Thoracic aorta (tissue), 2 donors: ENCODE measurements around the gene TSPAN31. TPM values are rescaled to one million over a fixed set of nuclear protein-coding genes. Genes with fewer than 3 reads are reported as not detected.

Experiments used
- ATAC-seq: fragments of 150-250 bp; one replicate; pipeline ENCODE4 v1.8.0; 2017; ENCODE audit warnings: low read depth; ENCODE audit not compliant: insufficient number of reproducible peaks, low FRiP score
- DNase-seq: peaks from one replicate; pipeline ENCODE4 v3.0.0-alpha.2; 2020; ENCODE audit warnings: low spot score
- H3K27ac ChIP-seq, 2 donors: fragments of 200-600 bp; sonication (generic); 1 replicate in 1 of 2; 2 replicates in 1 of 2; pipeline ENCODE4 v1.5.1; 2016; ENCODE audit warnings: mild to moderate bottlenecking in 2 of 2, moderate library complexity in 2 of 2
- H3K27me3 ChIP-seq: fragments of 200-600 bp; sonication (generic); replicated peaks from 2 replicates; pipeline ENCODE4 v1.6.0; 2016; ENCODE audit warnings: mild to moderate bottlenecking; ENCODE audit not compliant: insufficient read depth
- H3K36me3 ChIP-seq: fragments of 200-600 bp; sonication (generic); one replicate; pipeline ENCODE4 v1.5.1; 2016
- H3K4me1 ChIP-seq, 2 donors: fragments of 200-600 bp; sonication (generic); 1 replicate in 1 of 2; 2 replicates in 1 of 2; pipeline versions ENCODE4 v1.5.1 to v1.6.0; 2016; ENCODE audit warnings: low read depth in 2 of 2, mild to moderate bottlenecking in 1 of 2; ENCODE audit not compliant: control insufficient read depth in 1 of 2
- H3K4me3 ChIP-seq: fragments of 200-600 bp; sonication (generic); 2 replicates; pipeline ENCODE4 v1.5.1; 2016; ENCODE audit warnings: mild to moderate bottlenecking
- H3K9me3 ChIP-seq: fragments of 200-600 bp; sonication (generic); 2 replicates; pipeline ENCODE4 v1.5.1; 2016
- total RNA-seq, 2 donors: library from RNA; depleted of rRNA; stranded (reverse); fragments of >200 nt; gene quantifications; one replicate each; pipeline versions ENCODE4 v1.1.0 to v1.2.3, GENCODE V29; 2016
- TF ChIP-seq, protein P1 (sequence below): fragments of 200-600 bp; sonication (generic); IDR thresholded peaks from one replicate; pipeline ENCODE4 v1.5.1; 2019; ENCODE audit warnings: antibody characterized with exemption

The TSPAN31 gene
- total RNA-seq, 2 donors from 2014 or later = 58.8 to 115 TPM

DNA sequence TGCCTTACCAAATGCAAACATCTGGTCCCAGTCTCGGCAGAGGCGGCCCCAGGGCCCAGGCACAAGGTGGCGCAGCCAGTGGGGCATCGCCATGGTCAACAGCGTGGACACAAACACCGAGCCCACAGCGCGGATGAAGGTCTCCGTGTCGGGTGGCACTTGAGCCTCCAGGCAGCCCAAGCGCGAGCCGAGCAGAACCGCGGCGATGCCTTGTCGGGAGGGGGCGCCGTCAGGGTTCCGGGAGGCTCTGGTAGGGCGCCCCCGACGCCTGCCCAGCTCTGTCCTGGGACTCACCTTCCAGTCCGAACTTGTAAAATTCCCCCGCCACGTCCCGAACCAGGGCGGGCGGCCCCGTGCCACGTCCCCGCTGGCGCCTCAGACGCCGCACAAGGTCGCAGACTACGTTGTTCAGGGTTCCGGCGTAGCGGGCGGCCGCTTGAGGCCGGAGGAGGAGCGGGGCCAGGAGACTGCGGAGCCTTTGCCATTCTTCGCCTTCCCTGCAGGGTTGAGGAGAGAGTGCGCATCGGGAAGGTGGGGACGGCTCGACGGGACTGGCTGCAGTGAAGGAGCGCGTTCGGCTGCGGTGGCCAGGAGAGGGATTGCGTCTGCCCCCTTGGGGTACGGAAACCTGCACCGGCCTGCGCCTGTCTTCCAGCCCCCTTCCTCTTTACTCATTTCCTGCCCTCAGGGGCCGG lies 20.3 kb downstream of the TSPAN31 start:
- Histone ChIP-seq H3K9me3 (no peaks in the 10 kb centered on the region), H3K4me3 (peak overlapping the region; percentile 68), H3K27ac (no peak overlapping the region), H3K27me3 (no peaks in the 10 kb centered on the region), H3K4me1 (peaks cover 15 to 30% of the 10 kb centered on the region in 2 donors), H3K36me3 (no peaks in the 10 kb centered on the region)
- DNase-seq (no peak), ATAC-seq (no peak)
- TF ChIP-seq, protein P1, sequence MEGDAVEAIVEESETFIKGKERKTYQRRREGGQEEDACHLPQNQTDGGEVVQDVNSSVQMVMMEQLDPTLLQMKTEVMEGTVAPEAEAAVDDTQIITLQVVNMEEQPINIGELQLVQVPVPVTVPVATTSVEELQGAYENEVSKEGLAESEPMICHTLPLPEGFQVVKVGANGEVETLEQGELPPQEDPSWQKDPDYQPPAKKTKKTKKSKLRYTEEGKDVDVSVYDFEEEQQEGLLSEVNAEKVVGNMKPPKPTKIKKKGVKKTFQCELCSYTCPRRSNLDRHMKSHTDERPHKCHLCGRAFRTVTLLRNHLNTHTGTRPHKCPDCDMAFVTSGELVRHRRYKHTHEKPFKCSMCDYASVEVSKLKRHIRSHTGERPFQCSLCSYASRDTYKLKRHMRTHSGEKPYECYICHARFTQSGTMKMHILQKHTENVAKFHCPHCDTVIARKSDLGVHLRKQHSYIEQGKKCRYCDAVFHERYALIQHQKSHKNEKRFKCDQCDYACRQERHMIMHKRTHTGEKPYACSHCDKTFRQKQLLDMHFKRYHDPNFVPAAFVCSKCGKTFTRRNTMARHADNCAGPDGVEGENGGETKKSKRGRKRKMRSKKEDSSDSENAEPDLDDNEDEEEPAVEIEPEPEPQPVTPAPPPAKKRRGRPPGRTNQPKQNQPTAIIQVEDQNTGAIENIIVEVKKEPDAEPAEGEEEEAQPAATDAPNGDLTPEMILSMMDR = peak; percentile 22

DNA sequence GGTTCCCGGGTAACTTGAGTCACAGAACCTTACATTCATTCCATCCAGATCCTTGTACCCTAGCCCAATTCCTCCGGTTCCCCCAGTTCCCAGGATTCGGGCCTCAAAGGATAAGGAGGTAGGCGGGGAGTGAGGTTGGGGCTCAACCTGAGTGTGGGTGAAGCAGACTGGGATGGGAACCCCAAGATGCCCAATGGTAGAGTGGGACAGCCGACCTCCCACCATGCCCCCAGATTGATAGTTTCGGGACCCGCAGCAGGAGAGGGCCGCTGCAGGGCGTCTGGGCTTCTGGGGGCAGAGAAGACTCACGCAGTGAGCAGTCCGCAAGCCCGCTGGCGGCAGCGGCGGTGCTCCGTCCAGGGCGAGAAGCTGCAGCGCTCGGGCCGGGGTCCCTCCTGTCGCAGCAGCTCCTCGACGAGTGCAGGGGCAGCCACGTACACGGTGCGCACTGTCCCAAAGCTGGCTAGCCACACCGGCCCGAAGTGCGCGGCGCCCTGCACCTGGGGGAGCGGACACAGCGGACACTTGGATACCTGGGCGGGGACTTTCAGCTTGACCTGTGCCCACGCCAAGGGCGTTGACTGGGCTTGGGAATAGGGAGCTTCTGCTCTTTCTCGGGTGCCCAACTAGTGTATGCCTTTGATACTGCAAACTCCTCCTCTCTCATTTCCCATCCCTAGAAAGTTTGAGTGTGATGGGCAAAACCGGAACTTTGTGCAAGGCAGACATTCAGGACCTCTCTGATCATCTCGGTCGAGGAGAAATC lies 21.0 kb downstream of the TSPAN31 start:
- DNase-seq (no peak), ATAC-seq (no peak)
- peak overlapping the region; percentile 68 for H3K4me3 ChIP-seq
- H3K27ac ChIP-seq = no peak overlapping the region
- no peaks in the 10 kb centered on the region for H3K9me3 ChIP-seq
- H3K4me1 ChIP-seq = peaks cover 15 to 32% of the 10 kb centered on the region in 2 donors
- H3K27me3 ChIP-seq = no peaks in the 10 kb centered on the region
- TF ChIP-seq, protein P1 = no peak
- no peaks in the 10 kb centered on the region for H3K36me3 ChIP-seq

DNA sequence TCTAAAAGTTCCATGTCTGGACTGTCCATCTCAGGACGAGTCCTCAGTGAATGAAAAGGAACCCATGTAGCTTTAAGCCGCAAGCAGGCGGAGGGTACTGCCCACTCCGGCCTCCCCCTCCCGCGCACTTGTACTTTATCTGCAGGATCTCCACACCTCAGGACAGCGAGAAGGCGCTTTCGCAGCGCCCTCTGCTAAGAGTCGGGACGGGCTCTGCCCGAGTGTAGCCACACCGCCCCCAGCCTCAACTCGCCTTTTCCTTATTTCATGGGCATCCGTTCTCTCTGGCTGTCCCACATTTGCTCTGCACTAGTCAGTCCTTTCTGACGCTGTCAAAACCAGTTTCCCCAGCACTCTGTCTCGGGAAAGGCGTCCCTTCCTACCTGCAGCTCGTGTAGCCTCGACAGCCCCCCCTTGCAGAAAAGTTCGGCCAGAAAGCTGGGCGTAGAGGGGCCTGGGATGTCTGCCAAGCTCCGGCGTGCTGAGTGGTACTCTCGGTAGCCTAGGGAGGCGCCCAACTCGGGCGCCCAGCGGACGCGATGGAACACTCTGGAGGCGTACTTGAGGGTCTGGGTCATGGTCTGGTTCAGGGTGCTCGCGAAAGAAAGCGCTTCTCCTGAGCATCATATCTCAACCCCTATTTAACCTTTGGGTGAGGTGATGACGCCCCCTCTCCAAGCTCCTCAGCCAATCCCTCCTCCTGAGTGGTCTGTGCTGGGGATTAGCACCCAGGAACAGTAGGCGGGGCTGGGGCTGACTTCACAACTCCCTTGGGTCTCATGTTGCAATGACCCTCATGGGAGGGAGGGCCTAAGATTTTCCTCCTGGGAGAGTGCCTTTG lies 21.8 kb downstream of the TSPAN31 start, which contains the start of gene CYP27B1:
Gene CYP27B1, minus strand, starts transcription at position 615 of the 841 bp plus-strand sequence. Its CDS starts 37 bp downstream, at position 578.
- DNase-seq (no peak), ATAC-seq (no peak)
- Histone ChIP-seq H3K36me3 (no peaks in the 10 kb centered on the region), H3K27ac (no peak within 1 kb of the TSS), H3K27me3 (no peaks in the 10 kb centered on the region), H3K4me3 (peak within 1 kb of the TSS; percentile 68), H3K4me1 (peaks cover 15 to 40% of the 10 kb centered on the region in 2 donors), H3K9me3 (no peaks in the 10 kb centered on the region)
- TF ChIP-seq, protein P1 = no peak

DNA sequence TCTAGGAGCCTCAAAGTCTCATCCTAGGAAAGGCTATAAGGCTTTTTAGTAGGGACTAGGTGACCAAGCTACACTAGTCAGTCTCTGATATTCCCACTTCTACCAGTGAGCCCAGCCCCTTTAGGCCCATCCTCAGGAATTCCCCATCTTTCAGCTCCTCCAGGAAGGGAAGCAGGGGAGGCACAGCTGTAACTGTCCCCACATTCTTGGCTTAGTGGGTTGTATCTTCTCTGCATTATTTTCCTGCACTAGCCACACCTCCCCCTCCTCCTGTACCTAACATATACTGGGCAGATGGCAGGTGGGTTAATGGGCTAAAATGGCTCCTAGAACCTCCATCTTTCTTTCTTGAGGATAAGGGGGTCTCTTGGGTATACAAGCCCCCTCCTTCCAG lies 22.5 kb downstream of the TSPAN31 start:
- no peak overlapping the region for H3K27ac ChIP-seq
- ATAC-seq = no peak
- TF ChIP-seq, protein P1 = no peak
- no peaks in the 10 kb centered on the region for H3K9me3 ChIP-seq
- DNase-seq = no peak
- peaks cover 15 to 40% of the 10 kb centered on the region in 2 donors for H3K4me1 ChIP-seq
- H3K4me3 ChIP-seq = no peak overlapping the region
- no peaks in the 10 kb centered on the region for H3K27me3 ChIP-seq
- H3K36me3 ChIP-seq = no peaks in the 10 kb centered on the region
